ENCODE data around the gene KCND3.

KCND3 gene

GRCh38 chr1:111959436-111959835 is 30.0 kb downstream of the KCND3 start:
- no peak for DNase-seq (ENCODE audit: low read depth, low spot score)

- DNase-seq (ENCODE audit: low read depth, low spot score), result no peak
Observed at GRCh38 chr1:111958851-111959250, 30.6 kb downstream of the KCND3 start.

- no peak for DNase-seq (ENCODE audit: low read depth, low spot score)
Observed at GRCh38 chr1:111958075-111958474, 31.4 kb downstream of the KCND3 start.

GRCh38 chr1:111956155-111956771 is 33.2 kb downstream of the KCND3 start:
- DNase-seq (ENCODE audit: low read depth, low spot score), result no peak

- no peak for DNase-seq (ENCODE audit: low read depth, low spot score)
Observed at GRCh38 chr1:111955755-111956154, 33.7 kb downstream of the KCND3 start.

GRCh38 chr1:111953797-111954196 is 35.7 kb downstream of the KCND3 start:
- no peak for DNase-seq (ENCODE audit: low read depth, low spot score)

- no peak for DNase-seq (ENCODE audit: low read depth, low spot score)
Observed at GRCh38 chr1:111952125-111952657, 37.3 kb downstream of the KCND3 start.

GRCh38 chr1:111948209-111949171 is 41.0 kb downstream of the KCND3 start:
- DNase-seq (ENCODE audit: low read depth, low spot score), result no peak

GRCh38 chr1:111943846-111944749 is 45.4 kb downstream of the KCND3 start:
- DNase-seq (ENCODE audit: low read depth, low spot score), result no peak

- DNase-seq (ENCODE audit: low read depth, low spot score), result no peak
Observed at GRCh38 chr1:111943066-111943465, 46.4 kb downstream of the KCND3 start.

GRCh38 chr1:111938536-111938935 is 50.9 kb downstream of the KCND3 start:
- no peak for DNase-seq (ENCODE audit: low read depth, low spot score)

GRCh38 chr1:111938123-111938522 is 51.3 kb downstream of the KCND3 start:
- DNase-seq (ENCODE audit: low read depth, low spot score), result no peak

- no peak for DNase-seq (ENCODE audit: low read depth, low spot score)
Observed at GRCh38 chr1:111937147-111937725, 52.2 kb downstream of the KCND3 start.

GRCh38 chr1:111934106-111934852 is 55.2 kb downstream of the KCND3 start:
- DNase-seq (ENCODE audit: low read depth, low spot score), result no peak

GRCh38 chr1:111930356-111930755 is 59.1 kb downstream of the KCND3 start:
- no peak for DNase-seq (ENCODE audit: low read depth, low spot score)

GRCh38 chr1:111928531-111928930 is 60.9 kb downstream of the KCND3 start:
- no peak for DNase-seq (ENCODE audit: low read depth, low spot score)

GRCh38 chr1:111927652-111928051 is 61.8 kb downstream of the KCND3 start:
- no peak for DNase-seq (ENCODE audit: low read depth, low spot score)

GRCh38 chr1:111924786-111925185 is 64.7 kb downstream of the KCND3 start:
- DNase-seq (ENCODE audit: low read depth, low spot score), result no peak

- no peak for DNase-seq (ENCODE audit: low read depth, low spot score)
Observed at GRCh38 chr1:111923766-111924165, 65.7 kb downstream of the KCND3 start.

- DNase-seq (ENCODE audit: low read depth, low spot score), result no peak
Observed at GRCh38 chr1:111921948-111922347, 67.5 kb downstream of the KCND3 start.

Data from brain pericyte (primary cell).